GM12891 (cell line): ENCODE measurements around the gene PF4V1.

Experiments used
- DNase-seq: peaks from one replicate; pipeline ENCODE4 v3.0.0; 2011; ENCODE audit warnings: low spot score; ENCODE audit not compliant: insufficient read length
- FAIRE-seq: peaks from 2 replicates; lab custom pipeline; 2011; peaks lifted over from hg19 to GRCh38; lab: Jason Lieb, UNC
- PAX5 ChIP-seq: IDR thresholded peaks from 2 replicates; pipeline ENCODE4 v1.6.1; 2011; ENCODE audit warnings: low read length, moderate library complexity, mild to moderate bottlenecking; ENCODE audit not compliant: insufficient read depth, severe bottlenecking
- POLR2A ChIP-seq: IDR thresholded peaks from 2 replicates; pipeline ENCODE4 v1.6.1; 2011; ENCODE audit warnings: low read depth, low read length, control low read depth
- POLR2AphosphoS5 ChIP-seq: IDR thresholded peaks from 2 replicates; pipeline ENCODE4 v1.6.1; 2011; ENCODE audit warnings: low read depth, low read length, control low read depth
- POU2F2 ChIP-seq: IDR thresholded peaks from 2 replicates; pipeline ENCODE4 v1.6.1; 2011; ENCODE audit warnings: low read depth, mild to moderate bottlenecking, control low read depth, low read length, moderate library complexity
- SPI1 ChIP-seq: IDR thresholded peaks from 2 replicates; pipeline ENCODE4 v1.6.1; 2011; ENCODE audit warnings: low read depth, low read length, control low read depth
- TAF1 ChIP-seq: IDR thresholded peaks from 2 replicates; pipeline ENCODE4 v1.6.1; 2011; ENCODE audit warnings: low read depth, low read length, control low read depth

Gene PF4V1

GRCh38 chr4:73823760-73824159, 29.3 kb upstream of the PF4V1 start:
- FAIRE-seq (no peak), DNase-seq (no peak)
- TF ChIP-seq POU2F2 (no peak), TAF1 (no peak), POLR2AphosphoS5 (no peak), PAX5 (no peak), SPI1 (no peak), POLR2A (no peak)

- TF ChIP-seq POLR2AphosphoS5: no peak
- TF ChIP-seq PAX5: no peak
- TF ChIP-seq POLR2A: no peak
- TF ChIP-seq POU2F2: no peak
- no peak for TF ChIP-seq TAF1
- no peak for TF ChIP-seq SPI1
- FAIRE-seq: no peak
- DNase-seq: no peak
Measured at GRCh38 chr4:73828956-73829355, 24.1 kb upstream of the PF4V1 start.

- DNase-seq: no peak
- TF ChIP-seq PAX5 (no peak), SPI1 (no peak)
- no peak for FAIRE-seq
Measured at GRCh38 chr4:73831569-73831968, 21.5 kb upstream of the PF4V1 start.

- no peak for FAIRE-seq
- no peak for DNase-seq
- no peak for TF ChIP-seq TAF1
- no peak for TF ChIP-seq POLR2A
- no peak for TF ChIP-seq PAX5
- no peak for TF ChIP-seq SPI1
- no peak for TF ChIP-seq POU2F2
- no peak for TF ChIP-seq POLR2AphosphoS5
Measured at GRCh38 chr4:73832651-73833237, 20.4 kb upstream of the PF4V1 start.

- FAIRE-seq: no peak
- no peak for DNase-seq
- no peak for TF ChIP-seq SPI1
- no peak for TF ChIP-seq POU2F2
- no peak for TF ChIP-seq POLR2AphosphoS5
- no peak for TF ChIP-seq PAX5
- TF ChIP-seq TAF1: no peak
- TF ChIP-seq POLR2A: no peak
Measured at GRCh38 chr4:73836373-73837279, 16.5 kb upstream of the PF4V1 start, which contains the start of gene CXCL6. CXCL6 (plus strand) TSS chr4:73836678; CDS start chr4:73836751, 73 bp downstream.

- DNase-seq (no peak), FAIRE-seq (no peak)
- TF ChIP-seq SPI1: no peak
- TF ChIP-seq POU2F2: no peak
- no peak for TF ChIP-seq POLR2AphosphoS5
- no peak for TF ChIP-seq PAX5
Measured at GRCh38 chr4:73839071-73839470, 14.0 kb upstream of the PF4V1 start.

GRCh38 chr4:73839715-73840114, 13.4 kb upstream of the PF4V1 start:
- FAIRE-seq (no peak), DNase-seq (no peak)
- TF ChIP-seq POLR2A: no peak

GRCh38 chr4:73841243-73841925, 11.7 kb upstream of the PF4V1 start:
- FAIRE-seq (no peak), DNase-seq (no peak)
- no peak for TF ChIP-seq POLR2AphosphoS5
- no peak for TF ChIP-seq PAX5
- no peak for TF ChIP-seq POLR2A

GRCh38 chr4:73842696-73843095, 10.4 kb upstream of the PF4V1 start:
- DNase-seq (no peak), FAIRE-seq (no peak)
- TF ChIP-seq POLR2A (no peak), SPI1 (no peak), POLR2AphosphoS5 (no peak), POU2F2 (no peak), PAX5 (no peak), TAF1 (no peak)

- FAIRE-seq (no peak), DNase-seq (no peak)
- TF ChIP-seq POLR2A: no peak
- no peak for TF ChIP-seq SPI1
- no peak for TF ChIP-seq TAF1
Measured at GRCh38 chr4:73843369-73843768, 9.7 kb upstream of the PF4V1 start.
